WERI-Rb-1 (cell line): ENCODE data around the gene RBP2.
A peak's percentile ranks its signal among the peaks of the same experiment; 100 is the strongest.

Experiments
- DNase-seq: peaks from one replicate; pipeline ENCODE4 v3.0.0-alpha.2; 2020
- H3K27ac ChIP-seq: fragments of 250-450 bp; sonication (Bioruptor Pico); 2 replicates; pipeline ENCODE4 v1.5.1; 2020; ENCODE audit warnings: mild to moderate bottlenecking, moderate library complexity
- H3K27me3 ChIP-seq: fragments of 250-450 bp; sonication (Bioruptor Pico); 2 replicates; pipeline ENCODE4 v1.5.1; 2021; ENCODE audit warnings: mild to moderate bottlenecking, low read depth, moderate library complexity; ENCODE audit not compliant: insufficient read depth, severe bottlenecking
- H3K36me3 ChIP-seq: fragments of 250-450 bp; sonication (Bioruptor Pico); 2 replicates; pipeline ENCODE4 v1.5.1; 2020; ENCODE audit warnings: mild to moderate bottlenecking, moderate library complexity
- H3K4me3 ChIP-seq: 2 replicates; pipeline ENCODE4 v1.5.1; 2011; ENCODE audit warnings: low read depth, mild to moderate bottlenecking, control low read depth, low read length
- H3K9me3 ChIP-seq: fragments of 250-450 bp; sonication (Bioruptor Pico); 2 replicates; pipeline ENCODE4 v1.5.1; 2021; ENCODE audit warnings: mild to moderate bottlenecking, moderate library complexity; ENCODE audit not compliant: severe bottlenecking
- CTCF ChIP-seq: IDR thresholded peaks from 2 replicates; pipeline ENCODE4 v1.5.1; 2011; ENCODE audit warnings: low read depth, mild to moderate bottlenecking, control low read depth, inconsistent platforms, low read length

RBP2 gene

GRCh38 chr3:139493826-139494385 lies 17.6 kb upstream of the RBP2 start:
- no peaks in the 10 kb centered on the region for H3K36me3 ChIP-seq
- TF ChIP-seq CTCF = no peak

DNA sequence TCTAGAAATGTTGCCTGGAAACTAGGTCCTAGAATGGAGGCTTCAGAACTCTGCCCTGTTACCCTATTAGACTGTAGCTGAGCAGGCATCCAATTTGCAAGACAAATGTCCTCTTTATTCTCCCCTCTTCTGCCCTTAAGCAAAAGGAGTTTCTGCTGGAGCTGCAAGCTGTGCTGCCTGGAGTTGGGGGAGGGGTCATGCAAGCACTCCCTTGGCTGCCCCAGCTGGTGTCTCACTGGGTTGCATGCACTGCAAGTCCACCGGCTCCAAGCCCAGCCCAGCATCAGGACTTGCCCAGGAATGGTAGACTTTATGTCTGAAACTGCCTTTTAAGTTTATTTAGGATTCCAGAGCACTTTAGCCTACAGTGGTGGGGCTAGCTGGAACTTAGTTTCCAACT lies 15.7 kb upstream of the RBP2 start:
- peak; percentile 55 for DNase-seq
- no peaks in the 10 kb centered on the region for H3K36me3 ChIP-seq
- no peaks in the 10 kb centered on the region for H3K9me3 ChIP-seq
- H3K4me3 ChIP-seq = no peak overlapping the region
- H3K27me3 ChIP-seq = no peaks in the 10 kb centered on the region
- TF ChIP-seq CTCF = 0 out of 2 replicates have a peak, but pooled peaks have one; percentile 17
- no peak overlapping the region for H3K27ac ChIP-seq

More at GRCh38 chr3:139493826-139494385, 17.6 kb upstream of the RBP2 start:
- no peak overlapping the region for H3K27ac ChIP-seq
- no peaks in the 10 kb centered on the region for H3K27me3 ChIP-seq
- no peak overlapping the region for H3K4me3 ChIP-seq
- DNase-seq = no peak
- no peaks in the 10 kb centered on the region for H3K9me3 ChIP-seq

DNA sequence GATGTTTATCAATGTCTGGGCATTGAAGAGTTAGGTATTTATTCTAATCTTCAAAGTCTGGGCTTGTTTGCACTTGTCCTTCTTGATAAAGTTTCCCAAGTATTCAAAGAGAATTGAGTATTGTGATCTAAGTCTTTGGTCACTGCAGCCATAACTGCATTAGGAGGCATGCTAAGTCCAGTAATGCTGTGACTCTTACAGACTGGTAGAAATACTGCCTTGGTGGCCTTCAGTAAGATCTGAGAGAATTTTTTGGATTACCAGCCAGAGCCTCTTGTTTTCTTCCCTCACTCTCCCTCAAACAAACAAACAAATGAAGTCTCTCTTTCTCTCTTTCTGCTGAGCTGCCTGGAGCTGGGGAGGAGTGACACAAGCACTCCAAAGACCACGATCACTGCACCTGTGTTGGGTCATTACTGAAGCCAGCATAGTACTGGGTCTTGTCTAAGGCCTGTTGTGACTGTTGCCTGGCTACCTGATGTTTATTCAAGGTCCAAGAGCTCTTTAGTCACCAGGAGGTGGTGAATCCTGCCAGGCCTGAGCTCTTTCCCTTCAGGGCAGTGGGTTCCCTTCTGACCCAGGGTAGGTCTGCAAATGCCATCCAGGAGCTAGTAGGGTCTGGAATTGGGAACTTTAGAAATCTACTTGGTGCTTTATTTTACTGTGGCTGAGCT lies 14.8 kb upstream of the RBP2 start:
- no peak for TF ChIP-seq CTCF
- Histone ChIP-seq H3K4me3 (no peak overlapping the region), H3K9me3 (no peaks in the 10 kb centered on the region), H3K36me3 (no peaks in the 10 kb centered on the region), H3K27ac (no peak overlapping the region), H3K27me3 (no peaks in the 10 kb centered on the region)
- DNase-seq = no peak

- Histone ChIP-seq H3K27me3 (no peaks in the 10 kb centered on the region), H3K9me3 (no peaks in the 10 kb centered on the region), H3K36me3 (no peaks in the 10 kb centered on the region), H3K4me3 (no peak overlapping the region), H3K27ac (no peak overlapping the region)
- TF ChIP-seq CTCF = no peak
- DNase-seq = no peak
These were observed 5.9 kb upstream of the RBP2 start for GRCh38 chr3:139482206-139482605.

- no peak overlapping the region for H3K27ac ChIP-seq
- no peaks in the 10 kb centered on the region for H3K27me3 ChIP-seq
- TF ChIP-seq CTCF = no peak
- H3K9me3 ChIP-seq = no peaks in the 10 kb centered on the region
- DNase-seq = no peak
- no peak overlapping the region for H3K4me3 ChIP-seq
- H3K36me3 ChIP-seq = no peaks in the 10 kb centered on the region
These were observed 4.8 kb upstream of the RBP2 start for GRCh38 chr3:139481116-139481515.

- no peak overlapping the region for H3K4me3 ChIP-seq
- DNase-seq = no peak
- TF ChIP-seq CTCF = no peak
- H3K27me3 ChIP-seq = no peaks in the 10 kb centered on the region
- H3K9me3 ChIP-seq = no peaks in the 10 kb centered on the region
- no peaks in the 10 kb centered on the region for H3K36me3 ChIP-seq
- no peak overlapping the region for H3K27ac ChIP-seq
These were observed 4.3 kb upstream of the RBP2 start for GRCh38 chr3:139480585-139480984.
